Tibial nerve (tissue), 4 donors: ENCODE results near the gene GCHFR. TPM values are rescaled to one million over a fixed set of nuclear protein-coding genes. Genes with fewer than 3 reads are reported as not detected.
A peak's percentile ranks its signal among the peaks of the same experiment; 100 is the strongest.

ENCODE experiments used
- DNase-seq, 2 donors: peaks; one replicate each; pipeline ENCODE4 v3.0.0-alpha.2; 2019; ENCODE audit warnings: low spot score in 2 of 2
- H3K27ac ChIP-seq, 4 donors: fragments of 200-600 bp; sonication (generic) in 3 of 4; one replicate each; pipeline ENCODE4 v1.5.1; 2017 to 2019; ENCODE audit warnings: mild to moderate bottlenecking in 1 of 4
- H3K27me3 ChIP-seq, 2 donors: fragments of 200-600 bp; sonication (generic) in 1 of 2; one replicate each; pipeline versions ENCODE4 v1.5.1 to v1.6.0; 2017 to 2019
- H3K36me3 ChIP-seq, 3 donors: fragments of 200-600 bp; sonication (generic); one replicate each; pipeline ENCODE4 v1.5.1; 2018 to 2019
- H3K4me1 ChIP-seq, 4 donors: fragments of 200-600 bp; sonication (generic) in 3 of 4; one replicate each; pipeline ENCODE4 v1.5.1; 2017 to 2019
- H3K4me3 ChIP-seq, 4 donors: fragments of 200-600 bp; sonication (generic) in 3 of 4; one replicate each; pipeline ENCODE4 v1.5.1; 2017 to 2019; ENCODE audit warnings: mild to moderate bottlenecking in 1 of 4, moderate library complexity in 1 of 4
- H3K9me3 ChIP-seq, 4 donors: fragments of 200-600 bp; sonication (generic) in 3 of 4; one replicate each; pipeline ENCODE4 v1.5.1; 2017 to 2019
- EP300 ChIP-seq, 2 donors: sonication (generic); formaldehyde crosslinking; IDR thresholded peaks; one replicate each; pipeline ENCODE4 v1.6.1; 2017; ENCODE audit warnings: antibody characterized with exemption in 2 of 2, mild to moderate bottlenecking in 1 of 2
- POLR2A ChIP-seq, 2 donors: fragments of 450-650 bp; IDR thresholded peaks; one replicate each; pipeline ENCODE4 v1.6.1; 2017; ENCODE audit warnings: antibody characterized with exemption in 2 of 2, mild to moderate bottlenecking in 2 of 2, moderate library complexity in 2 of 2
- WGBS, 2 donors: methylation state at CpG; one replicate each; pipeline ENCODE4 v1.1.5; 2018; 5-methylcytosine and 5-hydroxymethylcytosine counted together
- total RNA-seq, 4 donors: library from RNA; depleted of rRNA; stranded (reverse); fragments of >200 nt; gene quantifications; one replicate each; pipeline ENCODE4 v1.1.0, GENCODE V29; 2016
- TF ChIP-seq, protein P1 (sequence below), 5 experiments: fragments of 200-600 bp in 3 of 5; fragments of 450-650 bp in 2 of 5; sonication (generic) in 3 of 5; IDR thresholded peaks; one replicate each; pipeline ENCODE4 v1.5.1; 2016 to 2019; ENCODE audit warnings: antibody characterized with exemption in 5 of 5, mild to moderate bottlenecking in 3 of 5, moderate library complexity in 2 of 5

The GCHFR gene
- 10 to 100 TPM; 24.5 to 49.4 (median 44.1) TPM for total RNA-seq

GRCh38 chr15:40763801-40764628, at the start of gene GCHFR:
Gene GCHFR, plus strand, starts transcription at chr15:40764068. Its CDS starts 113 bp downstream, at chr15:40764181.
- Histone ChIP-seq H3K4me3 (peak within 1 kb of the TSS; percentile 21 to 75 (median 58)), H3K27me3 (no peaks in the 10 kb centered on the region), H3K4me1 (peaks cover 0 to 45% (median 30%) of the 10 kb centered on the region in 4 donors), H3K36me3 (peaks cover 0 to 21% (median 0%) of the 10 kb centered on the region in 3 donors), H3K9me3 (no peaks in the 10 kb centered on the region), H3K27ac (peak within 1 kb of the TSS; percentile 37 to 84 (median 72))
- TF ChIP-seq EP300 (IDR thresholded peaks at IDR 0.05) = peak in 1 of 2 donors; percentile 36
- TF ChIP-seq, protein P1, sequence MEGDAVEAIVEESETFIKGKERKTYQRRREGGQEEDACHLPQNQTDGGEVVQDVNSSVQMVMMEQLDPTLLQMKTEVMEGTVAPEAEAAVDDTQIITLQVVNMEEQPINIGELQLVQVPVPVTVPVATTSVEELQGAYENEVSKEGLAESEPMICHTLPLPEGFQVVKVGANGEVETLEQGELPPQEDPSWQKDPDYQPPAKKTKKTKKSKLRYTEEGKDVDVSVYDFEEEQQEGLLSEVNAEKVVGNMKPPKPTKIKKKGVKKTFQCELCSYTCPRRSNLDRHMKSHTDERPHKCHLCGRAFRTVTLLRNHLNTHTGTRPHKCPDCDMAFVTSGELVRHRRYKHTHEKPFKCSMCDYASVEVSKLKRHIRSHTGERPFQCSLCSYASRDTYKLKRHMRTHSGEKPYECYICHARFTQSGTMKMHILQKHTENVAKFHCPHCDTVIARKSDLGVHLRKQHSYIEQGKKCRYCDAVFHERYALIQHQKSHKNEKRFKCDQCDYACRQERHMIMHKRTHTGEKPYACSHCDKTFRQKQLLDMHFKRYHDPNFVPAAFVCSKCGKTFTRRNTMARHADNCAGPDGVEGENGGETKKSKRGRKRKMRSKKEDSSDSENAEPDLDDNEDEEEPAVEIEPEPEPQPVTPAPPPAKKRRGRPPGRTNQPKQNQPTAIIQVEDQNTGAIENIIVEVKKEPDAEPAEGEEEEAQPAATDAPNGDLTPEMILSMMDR (IDR thresholded peaks at IDR 0.05) = peak in 4 of 5 experiments; percentile 28 to 49 (median 40)
- TF ChIP-seq POLR2A (IDR thresholded peaks at IDR 0.05) = peak in 1 of 2 donors; percentile 43
- DNase-seq = peak; percentile 51 to 56
- WGBS, 2 donors = 1 to 2% methylated on average over 14 to 37 of the region's 75 CpGs

DNA sequence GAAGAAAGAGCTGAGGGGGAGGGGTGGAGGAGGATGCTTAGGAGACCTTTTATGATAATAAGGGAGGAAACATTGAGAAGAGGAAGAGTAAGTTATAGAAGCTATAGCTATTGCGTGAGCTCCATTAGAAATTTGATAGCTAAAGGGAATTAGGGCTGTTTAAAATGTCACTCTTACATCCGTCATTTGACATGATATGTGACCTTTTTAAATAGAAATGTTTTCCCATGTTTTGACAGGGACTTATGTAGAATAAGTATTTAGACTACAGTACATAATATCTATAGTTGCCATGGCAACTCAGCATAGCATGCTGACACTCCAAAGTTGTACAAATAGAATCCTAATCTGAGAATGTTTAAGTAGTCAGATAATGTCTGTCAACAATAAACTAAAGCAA, 49.7 kb upstream of the GCHFR start:
- DNase-seq = no peak
- H3K4me1 ChIP-seq = no peaks in the 10 kb centered on the region
- no peaks in the 10 kb centered on the region for H3K9me3 ChIP-seq
- H3K36me3 ChIP-seq = no peaks in the 10 kb centered on the region
- no peak overlapping the region for H3K27ac ChIP-seq
- no peak overlapping the region for H3K4me3 ChIP-seq
- TF ChIP-seq, protein P1 (IDR thresholded peaks at IDR 0.05) = no peak
- TF ChIP-seq EP300 (IDR thresholded peaks at IDR 0.05) = no peak
- TF ChIP-seq POLR2A (IDR thresholded peaks at IDR 0.05) = no peak
- WGBS, 2 donors = 49 to 95% methylated on average over 2 of the region's 2 CpGs
- H3K27me3 ChIP-seq = no peaks in the 10 kb centered on the region

- no peaks in the 10 kb centered on the region for H3K4me1 ChIP-seq
- WGBS, 2 donors = 92 to 93% methylated on average over 6 of the region's 6 CpGs
- H3K27ac ChIP-seq = no peak overlapping the region
- TF ChIP-seq, protein P1 (IDR thresholded peaks at IDR 0.05) = no peak
- TF ChIP-seq EP300 (IDR thresholded peaks at IDR 0.05) (no peak), POLR2A (IDR thresholded peaks at IDR 0.05) (no peak)
- no peaks in the 10 kb centered on the region for H3K9me3 ChIP-seq
- H3K36me3 ChIP-seq = no peaks in the 10 kb centered on the region
- DNase-seq = no peak
- no peak overlapping the region for H3K4me3 ChIP-seq
- H3K27me3 ChIP-seq = no peaks in the 10 kb centered on the region
These were observed 47.7 kb upstream of the GCHFR start for GRCh38 chr15:40716165-40716564.

GRCh38 chr15:40721701-40722100, 42.2 kb upstream of the GCHFR start:
- Histone ChIP-seq H3K27me3 (no peaks in the 10 kb centered on the region), H3K9me3 (no peaks in the 10 kb centered on the region), H3K4me1 (no peaks in the 10 kb centered on the region), H3K27ac (no peak overlapping the region), H3K4me3 (no peak overlapping the region), H3K36me3 (no peaks in the 10 kb centered on the region)
- TF ChIP-seq, protein P1 (IDR thresholded peaks at IDR 0.05) = no peak
- TF ChIP-seq POLR2A (IDR thresholded peaks at IDR 0.05) (no peak), EP300 (IDR thresholded peaks at IDR 0.05) (no peak)
- DNase-seq = no peak
- 82 to 83% methylated on average over 1 of the region's 1 CpG for WGBS, 2 donors

- no peaks in the 10 kb centered on the region for H3K9me3 ChIP-seq
- H3K27me3 ChIP-seq = no peaks in the 10 kb centered on the region
- no peaks in the 10 kb centered on the region for H3K4me1 ChIP-seq
- WGBS, 2 donors = 90 to 92% methylated on average over 4 of the region's 4 CpGs
- no peak for DNase-seq
- TF ChIP-seq, protein P1 (IDR thresholded peaks at IDR 0.05) = no peak
- no peak for TF ChIP-seq EP300 (IDR thresholded peaks at IDR 0.05)
- TF ChIP-seq POLR2A (IDR thresholded peaks at IDR 0.05) = no peak
- H3K4me3 ChIP-seq = no peak overlapping the region
- H3K27ac ChIP-seq = no peak overlapping the region
- H3K36me3 ChIP-seq = no peaks in the 10 kb centered on the region
These were observed 41.5 kb upstream of the GCHFR start for GRCh38 chr15:40722354-40722753.
